ENCODE results near the gene EBF4. TPM values are rescaled to one million over a fixed set of nuclear protein-coding genes. Genes with fewer than 3 reads are reported as not detected.

The EBF4 gene
- total RNA-seq, 4 donors from 2014 or later = 1.3 to 7.5 (median 5.4) TPM

DNA sequence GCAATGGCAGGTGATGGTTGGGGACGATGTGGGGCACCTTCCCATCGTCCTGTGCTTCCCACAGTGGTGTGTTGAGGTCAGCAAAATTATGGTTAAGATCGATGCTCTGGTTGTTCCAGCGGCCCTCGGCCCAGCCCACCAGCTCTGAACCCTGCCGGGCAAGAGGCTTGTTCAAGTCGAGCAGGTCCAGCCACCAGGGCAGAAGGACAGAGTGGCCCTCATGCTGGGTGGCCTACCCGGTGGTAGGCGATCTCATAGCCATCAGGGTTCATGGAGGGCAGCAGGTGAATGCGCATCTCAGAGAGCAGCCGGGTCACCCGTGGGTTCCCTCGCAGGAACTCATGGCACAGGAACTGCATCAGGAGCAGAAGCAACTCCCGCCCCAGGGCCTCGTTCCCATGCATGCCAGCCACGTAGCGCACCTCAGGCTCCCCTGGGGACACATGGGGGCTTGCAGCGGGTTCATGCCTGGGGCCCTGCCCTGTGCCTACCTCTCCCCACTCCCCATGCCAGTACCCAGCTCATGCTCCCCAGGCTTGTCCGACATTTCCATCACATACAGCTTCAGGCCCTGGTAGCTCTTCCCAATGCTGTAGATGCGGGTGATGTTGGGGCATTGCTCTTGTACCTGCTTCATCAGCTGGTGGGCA lies 103.6 kb downstream of the EBF4 start:
- ATAC-seq (ENCODE audit: low FRiP score) = no peak
- TF ChIP-seq, protein P1, sequence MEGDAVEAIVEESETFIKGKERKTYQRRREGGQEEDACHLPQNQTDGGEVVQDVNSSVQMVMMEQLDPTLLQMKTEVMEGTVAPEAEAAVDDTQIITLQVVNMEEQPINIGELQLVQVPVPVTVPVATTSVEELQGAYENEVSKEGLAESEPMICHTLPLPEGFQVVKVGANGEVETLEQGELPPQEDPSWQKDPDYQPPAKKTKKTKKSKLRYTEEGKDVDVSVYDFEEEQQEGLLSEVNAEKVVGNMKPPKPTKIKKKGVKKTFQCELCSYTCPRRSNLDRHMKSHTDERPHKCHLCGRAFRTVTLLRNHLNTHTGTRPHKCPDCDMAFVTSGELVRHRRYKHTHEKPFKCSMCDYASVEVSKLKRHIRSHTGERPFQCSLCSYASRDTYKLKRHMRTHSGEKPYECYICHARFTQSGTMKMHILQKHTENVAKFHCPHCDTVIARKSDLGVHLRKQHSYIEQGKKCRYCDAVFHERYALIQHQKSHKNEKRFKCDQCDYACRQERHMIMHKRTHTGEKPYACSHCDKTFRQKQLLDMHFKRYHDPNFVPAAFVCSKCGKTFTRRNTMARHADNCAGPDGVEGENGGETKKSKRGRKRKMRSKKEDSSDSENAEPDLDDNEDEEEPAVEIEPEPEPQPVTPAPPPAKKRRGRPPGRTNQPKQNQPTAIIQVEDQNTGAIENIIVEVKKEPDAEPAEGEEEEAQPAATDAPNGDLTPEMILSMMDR (IDR thresholded peaks at IDR 0.05) = no peak
- DNase-seq (ENCODE audit: low spot score) = no peak

DNA sequence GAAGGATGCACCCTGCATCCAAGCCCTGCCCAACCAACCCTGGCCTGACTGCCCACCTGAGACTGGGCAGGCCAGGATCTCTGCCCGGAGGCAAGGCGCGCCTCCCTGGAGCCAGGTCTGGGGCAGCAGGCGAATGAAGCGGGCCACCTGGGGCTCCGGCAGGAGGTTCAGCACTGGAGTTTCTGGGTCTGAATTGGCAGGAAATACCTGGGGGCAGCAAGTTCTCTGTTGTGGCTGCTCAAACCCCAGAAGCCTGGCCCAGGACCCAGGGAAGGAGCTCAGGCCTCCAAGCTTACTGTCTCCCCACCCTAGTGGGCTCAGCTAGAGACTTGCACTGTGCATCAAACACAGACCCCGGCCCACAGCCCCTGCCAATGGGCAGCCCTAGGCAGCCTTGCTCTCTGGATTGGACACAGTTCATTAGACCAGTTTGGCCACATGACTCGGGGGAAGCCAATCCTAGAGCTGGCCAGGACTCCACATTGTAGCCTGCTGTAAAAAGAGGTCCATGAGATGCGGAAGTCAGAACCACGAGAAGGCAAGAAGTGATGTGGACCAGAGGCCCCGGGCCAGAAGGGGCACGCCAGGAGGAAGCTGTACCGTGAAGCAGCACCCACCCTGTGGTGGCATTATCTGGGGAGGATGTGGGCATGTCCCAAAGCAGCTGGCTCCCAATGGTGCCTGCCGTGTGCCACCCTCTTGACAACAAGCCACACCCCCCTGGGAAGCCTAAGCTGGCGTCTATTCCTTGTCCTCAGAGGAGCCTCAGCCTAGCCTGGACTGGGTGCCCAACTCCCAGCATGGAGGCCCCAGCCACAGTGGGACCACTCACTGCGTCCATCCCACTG lies 104.8 kb downstream of the EBF4 start:
- DNase-seq (ENCODE audit: low spot score) (no peak), ATAC-seq (ENCODE audit: low FRiP score) (no peak)
- TF ChIP-seq, protein P1 (IDR thresholded peaks at IDR 0.05) = no peak

DNA sequence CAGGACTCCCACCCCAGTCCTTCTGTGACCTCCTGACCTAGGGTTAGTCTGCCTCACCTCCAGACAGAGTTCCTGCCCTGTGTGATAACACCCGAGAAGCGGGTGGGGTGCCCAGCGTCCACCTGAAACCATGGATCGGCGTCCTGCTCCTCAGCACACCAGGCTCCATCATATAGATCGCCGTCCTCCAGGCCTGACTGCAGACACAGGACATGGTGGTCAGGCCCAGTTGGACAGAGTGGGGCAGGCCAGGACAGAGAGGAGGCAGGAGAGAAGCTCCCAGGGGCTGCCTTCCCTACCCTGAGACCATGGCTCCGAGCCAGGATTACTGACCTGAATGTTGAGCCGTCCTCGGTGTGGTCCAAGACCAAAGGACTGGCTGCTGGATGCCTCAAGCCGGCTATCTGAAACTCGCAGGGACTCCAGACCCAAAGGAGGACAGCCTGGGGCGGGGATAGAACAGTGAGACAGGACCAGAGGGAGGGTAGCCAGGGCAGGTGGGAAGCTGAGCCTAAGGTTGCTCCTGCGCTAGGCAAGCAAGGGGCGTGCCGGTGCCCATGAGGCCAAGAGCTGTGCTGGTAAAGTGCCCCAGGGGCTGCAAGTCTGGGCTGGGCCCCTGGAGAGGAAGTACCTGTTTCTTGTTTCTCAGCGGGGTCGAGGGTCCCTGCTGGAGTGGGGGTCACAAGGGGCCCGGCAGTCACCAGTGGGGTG lies 105.7 kb downstream of the EBF4 start:
- TF ChIP-seq, protein P1 (IDR thresholded peaks at IDR 0.05) = no peak
- no peak for DNase-seq (ENCODE audit: low spot score)
- ATAC-seq (ENCODE audit: low FRiP score) = no peak

DNA sequence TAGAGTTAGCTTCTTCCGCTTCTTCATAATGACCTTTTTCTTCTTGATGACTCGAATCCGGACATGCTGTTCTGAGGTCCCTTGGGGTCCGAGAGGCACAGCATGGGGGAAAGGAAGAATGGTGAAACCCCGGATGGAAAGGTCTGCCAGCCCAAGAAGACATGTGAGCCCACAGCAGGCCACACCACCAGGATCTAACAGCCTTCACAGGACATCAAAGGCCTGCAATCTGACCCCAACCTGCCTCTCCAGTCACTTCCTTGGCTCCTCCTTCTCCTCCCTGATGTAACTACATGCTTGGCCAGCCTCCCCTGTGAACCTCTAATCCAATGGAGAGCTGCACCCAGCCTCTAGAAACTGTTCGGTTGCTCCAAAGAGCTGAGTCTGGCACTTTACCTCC lies 106.2 kb downstream of the EBF4 start:
- TF ChIP-seq, protein P1 (IDR thresholded peaks at IDR 0.05) = no peak
- no peak for DNase-seq (ENCODE audit: low spot score)
- ATAC-seq (ENCODE audit: low FRiP score) = no peak

DNA sequence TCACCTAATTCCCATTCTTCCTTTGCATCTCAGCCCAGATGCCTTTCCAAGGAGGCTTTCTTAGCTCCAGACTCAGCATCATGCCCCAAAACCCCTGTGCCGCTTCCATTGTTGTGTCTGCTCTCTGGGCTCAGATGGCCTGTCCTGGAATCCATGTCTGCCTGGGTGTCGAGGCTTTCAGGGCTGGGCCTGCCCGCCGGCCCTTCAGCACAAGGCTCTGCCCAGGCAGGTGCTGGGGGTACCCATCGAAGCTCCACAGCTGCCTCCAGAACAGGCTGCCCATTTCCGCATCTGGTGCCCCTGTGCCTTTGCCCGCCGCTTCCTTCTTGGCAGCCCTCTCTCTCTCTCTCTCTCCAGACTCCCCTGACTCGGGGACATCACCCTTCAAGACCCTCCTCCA lies 106.7 kb downstream of the EBF4 start:
- DNase-seq (ENCODE audit: low spot score) (no peak), ATAC-seq (ENCODE audit: low FRiP score) (no peak)
- TF ChIP-seq, protein P1 (IDR thresholded peaks at IDR 0.05) = no peak

DNA sequence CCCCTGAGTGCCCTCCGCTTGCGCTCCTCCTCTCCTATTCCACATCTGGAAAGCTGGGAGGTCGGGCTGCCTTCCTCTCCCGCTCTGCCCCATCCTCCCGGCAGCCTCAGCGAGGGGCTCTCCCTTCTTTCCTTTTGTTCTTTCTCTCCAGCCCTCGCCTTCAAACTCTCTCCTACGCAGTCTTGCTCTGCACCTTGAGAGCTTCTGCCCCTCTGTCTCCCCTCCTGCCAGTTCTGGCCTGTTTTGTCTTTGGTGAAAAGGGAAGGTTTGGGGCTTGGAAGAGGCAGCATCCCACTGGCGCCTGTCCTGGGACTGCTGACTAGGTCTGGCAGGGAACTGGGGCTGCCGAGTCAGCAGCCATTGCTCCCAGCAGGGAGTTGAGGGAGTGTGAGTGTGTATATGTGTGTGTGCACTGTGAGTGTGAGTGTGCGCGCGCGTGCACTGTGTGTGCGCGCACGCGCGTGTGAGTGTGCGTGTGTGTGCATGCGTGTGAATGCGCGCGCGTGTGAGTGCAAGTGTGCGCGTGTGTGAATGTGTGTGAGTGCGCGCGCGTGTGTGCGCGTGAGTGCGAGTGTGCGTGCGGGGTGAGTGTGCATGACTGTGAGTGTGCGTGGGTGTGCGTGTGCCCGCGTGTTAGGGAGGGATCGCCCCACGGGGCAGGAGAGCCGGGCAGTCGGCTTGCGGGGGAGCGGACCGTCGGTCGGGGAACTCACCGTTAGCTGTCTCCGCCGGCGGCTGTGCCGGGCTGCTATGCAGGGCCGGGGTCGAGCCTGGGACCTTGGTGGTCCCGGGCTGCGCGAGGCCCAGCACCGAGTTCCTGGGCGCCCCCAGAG lies 107.3 kb downstream of the EBF4 start:
- DNase-seq (ENCODE audit: low spot score) = no peak
- ATAC-seq (ENCODE audit: low FRiP score) = peak; percentile 57
- TF ChIP-seq, protein P1 (IDR thresholded peaks at IDR 0.05) = no peak
